ACHN (cell line): ENCODE data around the gene PCDHGA9.
"Not testable (repeated sequence)": the region's sequence is repeated elsewhere in the genome, so short reads cannot be mapped to it uniquely, and the experiment has no call there.

Experiments used
- DNase-seq: peaks from one replicate; pipeline ENCODE4 v3.0.0-alpha.2; 2015
- in situ Hi-C: cut with HindIII; loops from 2 replicates; pipeline ENCODE4 v1.10.0; 2017; ENCODE audit warnings: low sequenced_read_pairs, low pct_ligation_motif_present, low pct_unique_long_range_greater_than_20kb

The PCDHGA9 gene

GRCh38 chr5:141409598-141410306 lies 7.2 kb downstream of the PCDHGA9 start:
- no peak for DNase-seq
- in situ Hi-C loops: no loop called here

- in situ Hi-C loops: no loop called here
- no peak for DNase-seq
Measured at GRCh38 chr5:141411575-141411974, 9.0 kb downstream of the PCDHGA9 start.

GRCh38 chr5:141412854-141413539 lies 10.4 kb downstream of the PCDHGA9 start, which contains the start of gene PCDHGA10:
Gene PCDHGA10 (plus strand): TSS chr5:141412987. CDS start chr5:141413176, 189 bp downstream.
- in situ Hi-C loops: no loop called here
- DNase-seq: peak; percentile 17

- no peak for DNase-seq
- in situ Hi-C loops: no loop called here
Measured at GRCh38 chr5:141413540-141414069, 11.0 kb downstream of the PCDHGA9 start.

GRCh38 chr5:141414548-141415274 lies 12.1 kb downstream of the PCDHGA9 start:
- DNase-seq, in situ Hi-C loops: not testable (repeated sequence)

- DNase-seq, in situ Hi-C loops: not testable (repeated sequence)
Measured at GRCh38 chr5:141415275-141415618, 12.7 kb downstream of the PCDHGA9 start.

GRCh38 chr5:141417494-141418172 lies 15.1 kb downstream of the PCDHGA9 start, which contains the start of gene PCDHGB7:
Gene PCDHGB7 (plus strand): TSS chr5:141417677. CDS start chr5:141417860, 183 bp downstream.
- peak; percentile 78 for DNase-seq
- in situ Hi-C loops: not testable (repeated sequence)

GRCh38 chr5:141419074-141419880 lies 16.7 kb downstream of the PCDHGA9 start:
- no peak for DNase-seq
- in situ Hi-C loops: no loop called here

- in situ Hi-C loops: no loop called here
- DNase-seq: peak; percentile 1
Measured at GRCh38 chr5:141420855-141421488, 18.4 kb downstream of the PCDHGA9 start, which contains the start of gene PCDHGA11. Gene PCDHGA11 (plus strand): TSS chr5:141421051. CDS start chr5:141421228, 177 bp downstream.

- DNase-seq: no peak
- in situ Hi-C loops: no loop called here
Measured at GRCh38 chr5:141421489-141421855, 18.9 kb downstream of the PCDHGA9 start.

GRCh38 chr5:141422742-141423291 lies 20.2 kb downstream of the PCDHGA9 start:
- in situ Hi-C loops: no loop called here
- DNase-seq: no peak

GRCh38 chr5:141427783-141428426 lies 25.3 kb downstream of the PCDHGA9 start:
- no peak for DNase-seq
- in situ Hi-C loops: no loop called here

- in situ Hi-C loops: no loop called here
- no peak for DNase-seq
Measured at GRCh38 chr5:141430332-141431113, 27.9 kb downstream of the PCDHGA9 start, which contains the start of gene PCDHGA12. Gene PCDHGA12 (plus strand): TSS chr5:141430507. CDS start chr5:141430760, 253 bp downstream.

GRCh38 chr5:141431286-141431685 lies 28.7 kb downstream of the PCDHGA9 start:
- in situ Hi-C loops: no loop called here
- DNase-seq: no peak

GRCh38 chr5:141432308-141432707 lies 29.7 kb downstream of the PCDHGA9 start:
- DNase-seq, in situ Hi-C loops: not testable (repeated sequence)

- in situ Hi-C loops, DNase-seq: not testable (repeated sequence)
Measured at GRCh38 chr5:141432726-141433125, 30.1 kb downstream of the PCDHGA9 start.
